ENCODE measurements around the gene CPNE4. TPM values are rescaled to one million over a fixed set of nuclear protein-coding genes. Genes with fewer than 3 reads are reported as not detected.

Gene CPNE4
- total RNA-seq, 2 donors from 2014 or later = 1.7 to 2.5 TPM

GRCh38 chr3:131564812-131565211 lies 470.0 kb downstream of the CPNE4 start:
- Histone ChIP-seq H3K27ac (ENCODE audit: low read depth, low read length) (no peak overlapping the region), H3K4me3 (ENCODE audit: low read length) (no peak overlapping the region), H3K9me3 (ENCODE audit: control insufficient read depth, low read length) (no peaks in the 10 kb centered on the region), H3K4me1 (ENCODE audit: control insufficient read depth, insufficient read depth, low read length) (no peaks in the 10 kb centered on the region), H3K27me3 (ENCODE audit: control insufficient read depth, insufficient read depth, low read length, poor library complexity, severe bottlenecking) (no peaks in the 10 kb centered on the region), H3K9ac (ENCODE audit: extremely low read depth, low read length, poor library complexity, severe bottlenecking) (no peak overlapping the region), H3K36me3 (ENCODE audit: control insufficient read depth, insufficient read depth, low read length) (no peaks in the 10 kb centered on the region)
- no peak for TF ChIP-seq CTCF (conservative IDR thresholded peaks at IDR 0.05)
- WGBS, 2 experiments (ENCODE audit: insufficient coverage in 1 of 2, insufficient read length in 1 of 2) = 89 to 100% methylated on average over 1 to 4 of the region's 4 CpGs
- DNase-seq = no peak
- peaks cover 3% of the 10 kb centered on the region for H3K27me3 Mint-ChIP-seq (ENCODE audit: insufficient read depth)
- H3K27ac Mint-ChIP-seq = no peak overlapping the region
- peaks cover 18% of the 10 kb centered on the region for H3K4me1 Mint-ChIP-seq
- no peaks in the 10 kb centered on the region for H3K36me3 Mint-ChIP-seq (ENCODE audit: low read depth)
- H3K9me3 Mint-ChIP-seq = no peaks in the 10 kb centered on the region
- no peak overlapping the region for H3K4me3 Mint-ChIP-seq

DNA sequence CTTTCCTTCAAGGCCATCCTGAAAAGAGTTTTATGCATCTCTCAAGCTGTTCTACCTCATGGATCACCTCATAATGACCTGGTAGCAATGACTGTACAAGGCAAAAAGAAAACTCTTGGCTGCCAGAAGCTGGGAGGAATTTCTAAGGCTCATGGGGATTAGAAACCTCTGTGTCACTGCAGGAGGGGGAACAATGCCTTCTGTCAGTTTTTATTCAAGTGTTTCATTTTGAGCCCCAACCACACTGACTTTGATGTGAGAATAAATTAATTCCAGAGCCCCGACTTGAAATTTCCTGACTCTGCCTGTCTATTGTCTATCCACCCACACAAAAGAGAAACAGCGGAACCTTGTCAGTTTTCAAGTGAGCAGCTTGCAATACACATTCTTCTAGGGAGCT lies 473.3 kb downstream of the CPNE4 start:
- no peak overlapping the region for H3K4me3 Mint-ChIP-seq
- H3K27ac Mint-ChIP-seq = peak overlapping the region; percentile 62
- H3K4me1 ChIP-seq (ENCODE audit: control insufficient read depth, insufficient read depth, low read length) = peaks cover 6% of the 10 kb centered on the region
- no peak overlapping the region for H3K9ac ChIP-seq (ENCODE audit: extremely low read depth, low read length, poor library complexity, severe bottlenecking)
- no peaks in the 10 kb centered on the region for H3K27me3 ChIP-seq (ENCODE audit: control insufficient read depth, insufficient read depth, low read length, poor library complexity, severe bottlenecking)
- no peak overlapping the region for H3K4me3 ChIP-seq (ENCODE audit: low read length)
- no peaks in the 10 kb centered on the region for H3K9me3 Mint-ChIP-seq
- no peaks in the 10 kb centered on the region for H3K9me3 ChIP-seq (ENCODE audit: control insufficient read depth, low read length)
- H3K27me3 Mint-ChIP-seq (ENCODE audit: insufficient read depth) = peaks cover 3% of the 10 kb centered on the region
- no peaks in the 10 kb centered on the region for H3K36me3 ChIP-seq (ENCODE audit: control insufficient read depth, insufficient read depth, low read length)
- WGBS, 2 experiments (ENCODE audit: insufficient coverage in 1 of 2, insufficient read length in 1 of 2) = 79% methylated on average over 2 of the region's 2 CpGs; no CpG with 5 or more reads in 1 of the 2 experiments
- TF ChIP-seq CTCF (conservative IDR thresholded peaks at IDR 0.05) = no peak
- peaks cover 32% of the 10 kb centered on the region for H3K4me1 Mint-ChIP-seq
- peak overlapping the region; percentile 92 for H3K27ac ChIP-seq (ENCODE audit: low read depth, low read length)
- H3K36me3 Mint-ChIP-seq (ENCODE audit: low read depth) = no peaks in the 10 kb centered on the region
- no peak for DNase-seq

- no peak overlapping the region for H3K4me3 Mint-ChIP-seq
- no peaks in the 10 kb centered on the region for H3K9me3 Mint-ChIP-seq
- TF ChIP-seq CTCF (conservative IDR thresholded peaks at IDR 0.05) = no peak
- no peak overlapping the region for H3K4me3 ChIP-seq (ENCODE audit: low read length)
- DNase-seq = no peak
- H3K4me1 Mint-ChIP-seq = peaks cover 35% of the 10 kb centered on the region
- peaks cover 6% of the 10 kb centered on the region for H3K4me1 ChIP-seq (ENCODE audit: control insufficient read depth, insufficient read depth, low read length)
- H3K27me3 Mint-ChIP-seq (ENCODE audit: insufficient read depth) = peaks cover 3% of the 10 kb centered on the region
- H3K9me3 ChIP-seq (ENCODE audit: control insufficient read depth, low read length) = no peaks in the 10 kb centered on the region
- H3K36me3 ChIP-seq (ENCODE audit: control insufficient read depth, insufficient read depth, low read length) = no peaks in the 10 kb centered on the region
- no peaks in the 10 kb centered on the region for H3K36me3 Mint-ChIP-seq (ENCODE audit: low read depth)
- peak overlapping the region; percentile 92 for H3K27ac ChIP-seq (ENCODE audit: low read depth, low read length)
- 96% methylated on average over 3 of the region's 3 CpGs for WGBS, 2 experiments (ENCODE audit: insufficient coverage in 1 of 2, insufficient read length in 1 of 2)
- no peaks in the 10 kb centered on the region for H3K27me3 ChIP-seq (ENCODE audit: control insufficient read depth, insufficient read depth, low read length, poor library complexity, severe bottlenecking)
- H3K27ac Mint-ChIP-seq = no peak overlapping the region
- no peak overlapping the region for H3K9ac ChIP-seq (ENCODE audit: extremely low read depth, low read length, poor library complexity, severe bottlenecking)
Measured at GRCh38 chr3:131560795-131561194, 474.0 kb downstream of the CPNE4 start.

Data from endodermal cell (in vitro differentiated cells).